ENCODE results near the gene GPN2.

The GPN2 gene

GRCh38 chr1:26862781-26863684, 27.1 kb downstream of the GPN2 start, which contains the start of gene SFN:
TSS of gene SFN (plus strand) at chr1:26863149. CDS start at chr1:26863213, 64 bp downstream.
- TF ChIP-seq SUZ12 (IDR thresholded peaks at IDR 0.05) = no peak
- TF ChIP-seq SP1 (IDR thresholded peaks at IDR 0.05) = no peak
- no peak for TF ChIP-seq FOXA1 (IDR thresholded peaks at IDR 0.05)
- no peak for TF ChIP-seq ZNF384 (IDR thresholded peaks at IDR 0.05)
- no peak for TF ChIP-seq L3MBTL2 (conservative IDR thresholded peaks at IDR 0.05)
- no peak for TF ChIP-seq NFRKB (IDR thresholded peaks at IDR 0.05)
- peak; percentile 56 for DNase-seq (ENCODE audit: extremely low spot score)
- ChIA-PET POLR2A (interaction anchor here (1.3 to 3.0 kb wide), 4 partner anchors 8 to 37 kb away, joined by 3 to 26 read pairs (median 4); partner anchors contain the start of gene ZDHHC18), CTCF (interaction anchor here (0.6 kb wide), 1 partner anchor 15 kb away, joined by 4 read pairs; no protein-coding TSS in a partner anchor)

GRCh38 chr1:26861889-26862378, 28.1 kb downstream of the GPN2 start:
- ChIA-PET POLR2A (interaction anchor here (0.5 to 0.8 kb wide), 2 partner anchors 9 to 39 kb away, joined by 3 read pairs; partner anchors contain the start of gene GPATCH3), CTCF (no interaction called here)
- DNase-seq (ENCODE audit: extremely low spot score) = no peak
- TF ChIP-seq LEF1 (IDR thresholded peaks at IDR 0.05; ENCODE audit: borderline replicate concordance) (no peak), HDGF (IDR thresholded peaks at IDR 0.05; ENCODE audit: borderline replicate concordance) (no peak), SUZ12 (IDR thresholded peaks at IDR 0.05) (no peak), PKNOX1 (IDR thresholded peaks at IDR 0.05) (no peak), TARDBP (IDR thresholded peaks at IDR 0.05) (no peak), BHLHE40 (IDR thresholded peaks at IDR 0.05; ENCODE audit: borderline replicate concordance) (no peak), FOXK2 (IDR thresholded peaks at IDR 0.05) (no peak), NFRKB (IDR thresholded peaks at IDR 0.05) (no peak), ARNT (IDR thresholded peaks at IDR 0.05) (no peak), CTBP1 (IDR thresholded peaks at IDR 0.05; ENCODE audit: borderline replicate concordance) (no peak), SP1 (IDR thresholded peaks at IDR 0.05) (no peak), L3MBTL2 (conservative IDR thresholded peaks at IDR 0.05) (no peak), FOXA1 (IDR thresholded peaks at IDR 0.05) (no peak), ELF4 (IDR thresholded peaks at IDR 0.05) (no peak)

DNA sequence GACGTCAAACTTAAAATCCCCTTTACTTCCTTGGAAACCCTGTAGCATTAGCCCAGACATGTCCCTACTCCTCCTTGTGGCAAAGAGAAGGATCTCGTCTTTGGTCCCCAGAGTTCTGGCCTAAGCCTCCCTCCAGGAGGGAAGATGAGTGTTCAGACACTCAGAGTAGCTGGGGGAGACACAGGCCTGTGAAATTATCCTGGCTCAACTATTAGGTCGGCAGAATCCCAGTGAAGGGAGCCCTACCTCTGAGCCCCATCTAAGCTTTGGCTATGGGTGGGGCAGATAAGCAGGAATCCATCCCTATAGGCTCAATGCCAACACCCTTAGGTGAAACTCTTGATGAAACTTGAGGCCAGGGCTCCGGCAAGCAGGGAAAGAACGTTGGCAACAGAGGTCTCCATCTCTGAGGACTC, 28.8 kb downstream of the GPN2 start:
- TF ChIP-seq BHLHE40 (IDR thresholded peaks at IDR 0.05; ENCODE audit: borderline replicate concordance) = no peak
- no peak for TF ChIP-seq ARNT (IDR thresholded peaks at IDR 0.05)
- no peak for TF ChIP-seq HDGF (IDR thresholded peaks at IDR 0.05; ENCODE audit: borderline replicate concordance)
- TF ChIP-seq FOXM1 (IDR thresholded peaks at IDR 0.05; ENCODE audit: borderline replicate concordance) = no peak
- CTCF ChIA-PET = interaction anchor here (0.5 kb wide), 1 partner anchor 296 kb away, joined by 3 read pairs; no protein-coding TSS in a partner anchor
- no peak for DNase-seq (ENCODE audit: extremely low spot score)
- POLR2A ChIA-PET = no interaction called here

- CTCF ChIA-PET = interaction anchor here (0.5 to 1.1 kb wide), 4 partner anchors 9 to 582 kb away, joined by 3 to 10 read pairs (median 4); no protein-coding TSS in a partner anchor
- TF ChIP-seq SP1 (IDR thresholded peaks at IDR 0.05) = no peak
- TF ChIP-seq TARDBP (IDR thresholded peaks at IDR 0.05) = no peak
- TF ChIP-seq ZNF384 (IDR thresholded peaks at IDR 0.05) = no peak
- no peak for TF ChIP-seq BHLHE40 (IDR thresholded peaks at IDR 0.05; ENCODE audit: borderline replicate concordance)
- no peak for TF ChIP-seq FOXM1 (IDR thresholded peaks at IDR 0.05; ENCODE audit: borderline replicate concordance)
- no peak for TF ChIP-seq L3MBTL2 (conservative IDR thresholded peaks at IDR 0.05)
- TF ChIP-seq PKNOX1 (IDR thresholded peaks at IDR 0.05) = no peak
- no peak for TF ChIP-seq SUZ12 (IDR thresholded peaks at IDR 0.05)
- TF ChIP-seq ARNT (IDR thresholded peaks at IDR 0.05) = no peak
- no peak for TF ChIP-seq LEF1 (IDR thresholded peaks at IDR 0.05; ENCODE audit: borderline replicate concordance)
- no peak for TF ChIP-seq ELF4 (IDR thresholded peaks at IDR 0.05)
- TF ChIP-seq NFRKB (IDR thresholded peaks at IDR 0.05) = no peak
- no peak for TF ChIP-seq HDGF (IDR thresholded peaks at IDR 0.05; ENCODE audit: borderline replicate concordance)
- no peak for TF ChIP-seq FOXA1 (IDR thresholded peaks at IDR 0.05)
- no peak for TF ChIP-seq CTBP1 (IDR thresholded peaks at IDR 0.05; ENCODE audit: borderline replicate concordance)
- no peak for TF ChIP-seq FOXK2 (IDR thresholded peaks at IDR 0.05)
- POLR2A ChIA-PET = interaction anchor here (0.8 to 1.5 kb wide), 2 partner anchors 31 to 41 kb away, joined by 3 read pairs; partner anchors contain the start of genes GPATCH3 and GPN2
- DNase-seq (ENCODE audit: extremely low spot score) = no peak
Observed at GRCh38 chr1:26858891-26859640, 31.0 kb downstream of the GPN2 start.

DNA sequence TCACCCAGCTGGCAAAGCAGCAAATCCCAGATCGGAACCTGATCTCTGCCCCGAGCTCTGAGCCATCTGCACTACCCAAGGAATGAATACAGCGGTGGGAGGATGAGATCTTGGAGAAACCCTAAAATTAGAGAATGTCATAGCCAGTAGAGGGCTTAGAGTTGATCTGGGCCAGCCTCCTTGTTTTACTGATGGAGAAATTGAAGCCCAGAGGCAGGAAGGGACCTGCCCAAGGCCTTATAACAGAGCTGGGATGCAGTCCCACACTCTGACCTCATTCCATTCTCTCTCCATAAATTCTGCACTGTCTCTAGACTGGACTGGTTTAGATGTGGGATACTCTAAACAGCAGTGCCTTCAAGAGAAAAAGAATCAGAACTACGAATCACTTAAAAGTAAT, 31.9 kb downstream of the GPN2 start:
- ChIA-PET CTCF (interaction anchor here (0.5 to 1.1 kb wide), 2 partner anchors 10 to 582 kb away, joined by 3 to 10 read pairs; no protein-coding TSS in a partner anchor), POLR2A (interaction anchor here (1.0 to 1.1 kb wide), 3 partner anchors 8 to 32 kb away, joined by 3 to 6 read pairs (median 3); partner anchors contain the start of genes GPN2 and ZDHHC18)
- no peak for DNase-seq (ENCODE audit: extremely low spot score)
- TF ChIP-seq ELF4 (IDR thresholded peaks at IDR 0.05) = no peak
- TF ChIP-seq FOXK2 (IDR thresholded peaks at IDR 0.05) = no peak
- no peak for TF ChIP-seq ZNF384 (IDR thresholded peaks at IDR 0.05)
- no peak for TF ChIP-seq HDGF (IDR thresholded peaks at IDR 0.05; ENCODE audit: borderline replicate concordance)
- TF ChIP-seq NFRKB (IDR thresholded peaks at IDR 0.05) = no peak
- TF ChIP-seq CTBP1 (IDR thresholded peaks at IDR 0.05; ENCODE audit: borderline replicate concordance) = no peak
- TF ChIP-seq BHLHE40 (IDR thresholded peaks at IDR 0.05; ENCODE audit: borderline replicate concordance) = no peak
- no peak for TF ChIP-seq FOXA1 (IDR thresholded peaks at IDR 0.05)
- TF ChIP-seq ARNT (IDR thresholded peaks at IDR 0.05) = no peak
- no peak for TF ChIP-seq FOXM1 (IDR thresholded peaks at IDR 0.05; ENCODE audit: borderline replicate concordance)
- TF ChIP-seq SUZ12 (IDR thresholded peaks at IDR 0.05) = no peak
- no peak for TF ChIP-seq L3MBTL2 (conservative IDR thresholded peaks at IDR 0.05)
- no peak for TF ChIP-seq PKNOX1 (IDR thresholded peaks at IDR 0.05)
- TF ChIP-seq SP1 (IDR thresholded peaks at IDR 0.05) = no peak
- TF ChIP-seq TARDBP (IDR thresholded peaks at IDR 0.05) = no peak
- no peak for TF ChIP-seq LEF1 (IDR thresholded peaks at IDR 0.05; ENCODE audit: borderline replicate concordance)

Measured in HEK293T (cell line).